H1 (cell line): ENCODE results near the gene CTNNA3. TPM values are rescaled to one million over a fixed set of nuclear protein-coding genes. Genes with fewer than 3 reads are reported as not detected.

ENCODE experiments used
- CTCF ChIA-PET: fragments of 300-600 bp; sonication (Branson Sonifier 250); formaldehyde crosslinking; loops from one replicate; lab custom pipeline; 2021; ENCODE audit not compliant: partially characterized antibody; lab: Charles Lee
- POLR2A ChIA-PET: fragments of 300-600 bp; sonication (Branson Sonifier 250); formaldehyde crosslinking; loops from one replicate; lab custom pipeline; 2021; ENCODE audit warnings: inconsistent platforms; ENCODE audit not compliant: partially characterized antibody; lab: Charles Lee
- DNase-seq, 2 experiments: peaks; one replicate each; pipeline versions ENCODE4 v3.0.0 to v3.0.0-alpha.2; 2010 to 2022; ENCODE audit warnings: low spot score in 2 of 2, low read depth in 1 of 2, mixed read lengths in 1 of 2
- FAIRE-seq: peaks from 2 replicates; lab custom pipeline; 2011; peaks lifted over from hg19 to GRCh38; lab: Jason Lieb, UNC
- H2AFZ ChIP-seq: 2 replicates; pipeline ENCODE4 v1.8.1; 2012; ENCODE audit warnings: low read length, inconsistent platforms
- H2AK5ac ChIP-seq: 2 replicates; pipeline ENCODE4 v1.6.1; 2013; ENCODE audit warnings: low read depth, low read length
- H2BK120ac ChIP-seq: replicated peaks from 2 replicates; pipeline ENCODE3; 2013; ENCODE audit warnings: low read depth, low read length, inconsistent platforms
- H2BK12ac ChIP-seq: 2 replicates; pipeline ENCODE4 v1.6.1; 2013; ENCODE audit warnings: low read depth, low read length
- H2BK15ac ChIP-seq: 2 replicates; pipeline ENCODE4 v1.6.1; 2013; ENCODE audit warnings: low read length
- H2BK20ac ChIP-seq: 2 replicates; pipeline ENCODE4 v1.6.1; 2013; ENCODE audit warnings: low read length
- H2BK5ac ChIP-seq: 2 replicates; pipeline ENCODE4 v1.6.1; 2013; ENCODE audit warnings: low read depth, low read length
- H3K14ac ChIP-seq: 2 replicates; pipeline ENCODE4 v1.6.1; 2013; ENCODE audit warnings: inconsistent platforms; ENCODE audit not compliant: insufficient read length
- H3K18ac ChIP-seq: 2 replicates; pipeline ENCODE4 v1.6.1; 2013; ENCODE audit warnings: low read length; ENCODE audit errors: extremely low read depth
- H3K23ac ChIP-seq: 2 replicates; pipeline ENCODE4 v1.6.1; 2013; ENCODE audit warnings: inconsistent platforms; ENCODE audit not compliant: insufficient read length
- H3K23me2 ChIP-seq: 2 replicates; pipeline ENCODE4 v1.6.1; 2013; ENCODE audit warnings: low read depth, low read length
- H3K27ac ChIP-seq: 2 replicates; pipeline ENCODE4 v1.6.1; 2011; ENCODE audit warnings: low read depth, low read length, inconsistent platforms
- H3K27me3 ChIP-seq, 4 experiments: replicated peaks in 1 of 4; 1 replicate in 1 of 4; 2 replicates in 3 of 4; pipeline versions ENCODE4 v1.6.1 to v1.8.1; 2011 to 2013; ENCODE audit warnings: low read length in 3 of 4, mild to moderate bottlenecking in 3 of 4, inconsistent platforms in 2 of 4, mixed read lengths in 2 of 4, moderate library complexity in 1 of 4; ENCODE audit not compliant: control insufficient read depth in 3 of 4, insufficient read depth in 3 of 4; ENCODE audit errors: extremely low read depth in 1 of 4
- H3K36me3 ChIP-seq, 4 experiments: 2 replicates each; pipeline versions ENCODE4 v1.6.1 to v1.8.1; 2011 to 2013; ENCODE audit warnings: mild to moderate bottlenecking in 4 of 4, low read length in 3 of 4, moderate library complexity in 2 of 4, control low read depth in 1 of 4, inconsistent platforms in 1 of 4; ENCODE audit not compliant: insufficient read depth in 4 of 4, control insufficient read depth in 2 of 4
- H3K4ac ChIP-seq: replicated peaks from 2 replicates; pipeline ENCODE3; 2013; ENCODE audit warnings: low read length, low read depth, mixed read lengths, inconsistent platforms; ENCODE audit not compliant: insufficient read length
- H3K4me1 ChIP-seq, 4 experiments: replicated peaks in 1 of 4; 1 replicate in 1 of 4; 2 replicates in 3 of 4; pipeline versions ENCODE4 v1.6.1 to v1.8.1; 2011 to 2013; ENCODE audit warnings: low read length in 3 of 4, inconsistent platforms in 2 of 4, mixed read lengths in 1 of 4; ENCODE audit not compliant: insufficient read depth in 4 of 4, control insufficient read depth in 3 of 4
- H3K4me2 ChIP-seq, 2 experiments: 2 replicates each; pipeline versions ENCODE4 v1.6.1 to v1.8.1; 2011 to 2013; ENCODE audit warnings: low read depth in 2 of 2, low read length in 2 of 2, control low read depth in 1 of 2, inconsistent platforms in 1 of 2, mild to moderate bottlenecking in 1 of 2; ENCODE audit not compliant: insufficient read depth in 1 of 2
- H3K4me3 ChIP-seq, 4 experiments: fragments of 200-600, 300-600 bp in 1 of 4; sonication (generic), shearing (Covaris generic), sonication (Bioruptor Twin) in 1 of 4; 2 replicates each; pipeline versions ENCODE4 v1.5.1 to v1.8.1; 2011 to 2016; ENCODE audit warnings: low read length in 4 of 4, low read depth in 3 of 4, control low read depth in 2 of 4, inconsistent platforms in 2 of 4, mild to moderate bottlenecking in 2 of 4, mixed read lengths in 1 of 4, moderate library complexity in 1 of 4; ENCODE audit not compliant: insufficient read depth in 2 of 4; ENCODE audit errors: extremely low read depth in 1 of 4
- H3K56ac ChIP-seq: replicated peaks from 2 replicates; pipeline ENCODE3; 2013; ENCODE audit warnings: low read depth, mild to moderate bottlenecking, mixed read lengths, low read length, inconsistent platforms; ENCODE audit not compliant: insufficient read length
- H3K79me1 ChIP-seq: 2 replicates; pipeline ENCODE4 v1.6.1; 2013; ENCODE audit warnings: low read depth, low read length, control low read depth
- H3K79me2 ChIP-seq, 2 experiments: 2 replicates each; pipeline versions ENCODE4 v1.6.1 to v1.8.1; 2012 to 2013; ENCODE audit warnings: low read length in 2 of 2, mild to moderate bottlenecking in 2 of 2, inconsistent platforms in 1 of 2; ENCODE audit not compliant: insufficient read depth in 2 of 2, control insufficient read depth in 1 of 2
- H3K9ac ChIP-seq, 4 experiments: replicated peaks in 1 of 4; 1 replicate in 1 of 4; 2 replicates in 3 of 4; pipeline versions ENCODE4 v1.6.1 to v1.8.1; 2011 to 2013; ENCODE audit warnings: low read depth in 3 of 4, low read length in 3 of 4, control low read depth in 2 of 4, mild to moderate bottlenecking in 2 of 4, moderate library complexity in 2 of 4, inconsistent platforms in 1 of 4; ENCODE audit errors: extremely low read depth in 1 of 4
- H3K9me3 ChIP-seq, 2 experiments: 2 replicates each; pipeline versions ENCODE4 v1.6.1 to v1.8.1; 2012 to 2013; ENCODE audit warnings: mild to moderate bottlenecking in 2 of 2, moderate library complexity in 2 of 2, control low read depth in 1 of 2, inconsistent platforms in 1 of 2, low read depth in 1 of 2, low read length in 1 of 2, mixed read lengths in 1 of 2; ENCODE audit not compliant: insufficient read depth in 2 of 2
- H4K20me1 ChIP-seq, 2 experiments: replicated peaks in 1 of 2; 2 replicates each; pipeline versions ENCODE3 to v1.8.1; 2011 to 2013; ENCODE audit warnings: inconsistent platforms in 2 of 2, low read length in 2 of 2, mild to moderate bottlenecking in 1 of 2; ENCODE audit not compliant: insufficient read depth in 2 of 2, control insufficient read depth in 1 of 2
- H4K5ac ChIP-seq: 2 replicates; pipeline ENCODE4 v1.6.1; 2013; ENCODE audit warnings: low read length, low read depth, mixed read lengths, inconsistent platforms; ENCODE audit not compliant: insufficient read length
- H4K8ac ChIP-seq: 2 replicates; pipeline ENCODE4 v1.8.0; 2013; ENCODE audit warnings: mild to moderate bottlenecking, moderate library complexity, low read length, inconsistent platforms; ENCODE audit not compliant: insufficient read depth; ENCODE audit errors: extremely low read depth
- H4K91ac ChIP-seq: replicated peaks from 2 replicates; pipeline ENCODE3; 2013; ENCODE audit warnings: low read length, mixed read lengths, inconsistent platforms; ENCODE audit not compliant: insufficient read length
- BACH1 ChIP-seq: IDR thresholded peaks from 2 replicates; pipeline ENCODE4 v1.6.1; 2012; ENCODE audit warnings: low read length, improper control_type of control experiment
- BCL11A ChIP-seq, 2 experiments: IDR thresholded peaks; one replicate each; pipeline ENCODE4 v1.6.1; 2011; ENCODE audit warnings: low read depth in 2 of 2, low read length in 2 of 2, mild to moderate bottlenecking in 2 of 2
- CBX8 ChIP-seq: fragments of 300-800, 300-1000 bp; sonication (generic); IDR thresholded peaks from 2 replicates; pipeline ENCODE4 v1.7.1; 2016; ENCODE audit warnings: low read depth, low read length, borderline replicate concordance
- CHD1 ChIP-seq: IDR thresholded peaks from 2 replicates; pipeline ENCODE4 v1.6.1; 2012; ENCODE audit warnings: low read depth, low read length, improper control_type of control experiment
- CHD2 ChIP-seq: IDR thresholded peaks from 2 replicates; pipeline ENCODE4 v1.6.1; 2012; ENCODE audit warnings: low read length, improper control_type of control experiment
- E2F6 ChIP-seq: IDR thresholded peaks from 2 replicates; pipeline ENCODE4 v1.6.1; 2012; ENCODE audit warnings: inconsistent platforms
- JUND ChIP-seq: IDR thresholded peaks from 2 replicates; pipeline ENCODE4 v1.6.1; 2011; ENCODE audit warnings: mild to moderate bottlenecking, improper control_type of control experiment, low read length
- KDM4A ChIP-seq: IDR thresholded peaks from one replicate; pipeline ENCODE4 v1.7.1; 2012; ENCODE audit warnings: low read depth, mild to moderate bottlenecking, moderate library complexity, low read length, inconsistent platforms; ENCODE audit not compliant: severe bottlenecking
- KDM5A ChIP-seq: fragments of 200-600 bp; IDR thresholded peaks from 2 replicates; pipeline ENCODE4 v1.7.1; 2012; ENCODE audit warnings: mild to moderate bottlenecking, low read length, inconsistent platforms, mixed read lengths
- MAFK ChIP-seq: IDR thresholded peaks from 2 replicates; pipeline ENCODE4 v1.6.1; 2012; ENCODE audit warnings: low read depth, mild to moderate bottlenecking, improper control_type of control experiment, low read length
- MAX ChIP-seq: IDR thresholded peaks from 2 replicates; pipeline ENCODE4 v1.6.1; 2012; ENCODE audit warnings: inconsistent platforms
- NRF1 ChIP-seq: IDR thresholded peaks from 2 replicates; pipeline ENCODE4 v1.6.1; 2011; ENCODE audit warnings: mild to moderate bottlenecking, low read depth, low read length, improper control_type of control experiment
- PHF8 ChIP-seq: fragments of 200-600 bp; sonication (generic); conservative IDR thresholded peaks from 2 replicates; pipeline ENCODE4 v1.7.1; 2012; ENCODE audit warnings: low read depth, mild to moderate bottlenecking, inconsistent platforms, low read length, moderate library complexity
- RBBP5 ChIP-seq: IDR thresholded peaks from 2 replicates; pipeline ENCODE4 v1.7.1; 2012; ENCODE audit warnings: low read depth, mild to moderate bottlenecking, inconsistent platforms, low read length, moderate library complexity, borderline replicate concordance
- TAF7 ChIP-seq: optimal IDR thresholded peaks from 2 replicates; pipeline ENCODE3; 2011; ENCODE audit warnings: low read depth, mild to moderate bottlenecking, inconsistent platforms, low read length, moderate library complexity, borderline replicate concordance
- WGBS, 2 experiments: shearing (Covaris generic) in 1 of 2; methylation state at CpG; one replicate each; pipeline versions ENCODE4 v1.1.6 to v1.1.7; 2013 to 2015; ENCODE audit warnings: low lambda C conversion rate in 2 of 2, mixed read lengths in 2 of 2, inconsistent platforms in 1 of 2, low coverage in 1 of 2, missing lambda C conversion rate in 1 of 2; ENCODE audit not compliant: insufficient replicate concordance in 2 of 2, insufficient coverage in 1 of 2, insufficient read length in 1 of 2; ENCODE audit errors: extremely low coverage in 1 of 2, missing lambda C conversion rate in 1 of 2; 5-methylcytosine and 5-hydroxymethylcytosine counted together
- polyA plus RNA-seq, 7 experiments: library from polyadenylated mRNA; depleted of rRNA in 3 of 7; stranded (reverse) in 5 of 7; unstranded in 2 of 7; fragments of >200 nt in 5 of 7; fragments of 200-250 nt in 2 of 7; gene quantifications; 1 replicate in 5 of 7; 2 replicates in 1 of 7; 4 replicates in 1 of 7; pipeline versions ENCODE4 v1.2.1 to v1.2.3, GENCODE V29; 2011 to 2013; ENCODE audit warnings: missing spikeins in 2 of 7, mixed read lengths in 2 of 7
- total RNA-seq: library from RNA; stranded (reverse); fragmentation: NEBNext Ultra II Directional; extraction: Animal tissue kit (Norgen Biotek cat#: 25700); gene quantifications from 2 replicates; pipeline ENCODE4 v1.2.1, GENCODE V29; 2021

The CTNNA3 gene
- total and polyA plus RNA-seq, 2 of the 8 experiments (the other 6 are each of a cell fraction or from before 2014, with no cell fraction given), result 1.3 to 1.5 TPM

- H4K8ac ChIP-seq, result no peak overlapping the region
- H3K4me3 ChIP-seq, result no peak overlapping the region
- no peak overlapping the region for H3K4ac ChIP-seq
- H3K4me2 ChIP-seq, result no peak overlapping the region
- FAIRE-seq (no peak), DNase-seq (no peak)
- no peak overlapping the region for H3K56ac ChIP-seq
- no peak overlapping the region for H2BK5ac ChIP-seq
- H3K9me3 ChIP-seq, result no peaks in the 10 kb centered on the region
- H3K79me1 ChIP-seq, result no peaks in the 10 kb centered on the region
- no peaks in the 10 kb centered on the region for H3K23me2 ChIP-seq
- H3K27ac ChIP-seq, result no peak overlapping the region
- H3K4me1 ChIP-seq, result no peaks in the 10 kb centered on the region
- H3K79me2 ChIP-seq, result no peaks in the 10 kb centered on the region
- H3K23ac ChIP-seq, result no peak overlapping the region
- no peak overlapping the region for H4K5ac ChIP-seq
- H3K9ac ChIP-seq, result no peak overlapping the region
- CTCF ChIA-PET, result interaction anchor here (1.2 to 1.5 kb wide), 3 partner anchors 12 to 419 kb away, joined by 3 to 5 read pairs (median 5); no protein-coding TSS in a partner anchor
- WGBS, 2 experiments, result 100% methylated on average over 1 of the region's 1 CpG; no CpG with 5 or more reads in 1 of the 2 experiments
- no peak overlapping the region for H2AFZ ChIP-seq
- H3K14ac ChIP-seq, result no peak overlapping the region
- no peak overlapping the region for H2BK12ac ChIP-seq
- H2BK120ac ChIP-seq, result no peak overlapping the region
- no peak overlapping the region for H2BK20ac ChIP-seq
- POLR2A ChIA-PET, result no interaction called here
- H3K36me3 ChIP-seq, result no peaks in the 10 kb centered on the region
- H4K91ac ChIP-seq, result no peak overlapping the region
- no peaks in the 10 kb centered on the region for H4K20me1 ChIP-seq
- no peak overlapping the region for H3K18ac ChIP-seq
- H2AK5ac ChIP-seq, result no peak overlapping the region
- no peaks in the 10 kb centered on the region for H3K27me3 ChIP-seq
- H2BK15ac ChIP-seq, result no peak overlapping the region
- TF ChIP-seq BACH1, result no peak
- TF ChIP-seq CBX8, result no peak
- no peak for TF ChIP-seq E2F6
- no peak for TF ChIP-seq TAF7
- no peak for TF ChIP-seq MAX
- no peak for TF ChIP-seq CHD1
- no peak for TF ChIP-seq KDM5A
- no peak for TF ChIP-seq BCL11A (IDR thresholded peaks at IDR 0.05; ENCODE audit: low read depth in 2 of 2, low read length in 2 of 2)
- TF ChIP-seq PHF8, result no peak
- TF ChIP-seq MAFK, result no peak
- no peak for TF ChIP-seq CHD2
- TF ChIP-seq JUND, result no peak
- no peak for TF ChIP-seq RBBP5
- no peak for TF ChIP-seq KDM4A
- no peak for TF ChIP-seq NRF1
Measured at GRCh38 chr10:66167816-66168215, 1528.2 kb downstream of the CTNNA3 start.
